ENCODE data around the gene CLDN3.

CLDN3 gene

DNA sequence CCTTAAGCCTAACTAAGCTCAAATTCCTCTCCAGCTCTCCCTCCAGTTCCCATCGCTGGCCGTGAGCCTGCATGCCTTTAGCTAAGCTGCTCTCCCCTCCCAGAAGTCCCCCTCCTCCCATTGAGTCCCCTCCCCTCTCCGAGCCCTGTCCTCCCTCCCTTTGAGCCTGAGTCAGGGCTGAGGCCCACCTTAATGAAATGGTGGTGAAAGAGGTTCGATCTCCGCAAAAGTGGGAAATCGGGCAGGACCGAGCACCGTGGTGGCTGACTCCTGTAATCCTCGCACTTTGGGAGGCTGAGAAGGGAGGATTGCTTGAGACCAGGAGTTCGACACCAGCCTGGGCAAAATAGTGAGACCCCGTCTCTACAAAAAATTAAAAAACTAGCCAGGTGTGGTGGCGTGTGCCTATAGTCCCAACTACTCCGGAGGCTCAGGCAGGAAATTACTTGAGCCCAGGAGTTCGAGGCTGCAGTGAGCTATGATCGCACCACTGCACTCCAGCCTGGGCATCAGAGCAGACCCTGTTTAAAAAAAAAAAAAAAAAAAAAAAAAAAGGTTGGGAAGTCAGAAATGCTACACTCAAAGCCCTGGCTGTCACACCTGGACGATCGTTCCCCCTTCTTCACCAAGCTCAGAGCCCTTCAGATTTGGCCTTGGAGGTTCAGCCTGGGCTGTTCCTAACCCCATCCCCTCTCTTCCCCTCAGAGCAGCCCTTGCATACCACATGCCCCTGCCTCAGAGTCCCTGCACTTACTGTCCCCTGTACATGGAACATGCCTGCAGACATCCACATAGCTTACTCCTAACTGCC, 995 bp upstream of the CLDN3 start:
- DNase-seq = no peak

DNA sequence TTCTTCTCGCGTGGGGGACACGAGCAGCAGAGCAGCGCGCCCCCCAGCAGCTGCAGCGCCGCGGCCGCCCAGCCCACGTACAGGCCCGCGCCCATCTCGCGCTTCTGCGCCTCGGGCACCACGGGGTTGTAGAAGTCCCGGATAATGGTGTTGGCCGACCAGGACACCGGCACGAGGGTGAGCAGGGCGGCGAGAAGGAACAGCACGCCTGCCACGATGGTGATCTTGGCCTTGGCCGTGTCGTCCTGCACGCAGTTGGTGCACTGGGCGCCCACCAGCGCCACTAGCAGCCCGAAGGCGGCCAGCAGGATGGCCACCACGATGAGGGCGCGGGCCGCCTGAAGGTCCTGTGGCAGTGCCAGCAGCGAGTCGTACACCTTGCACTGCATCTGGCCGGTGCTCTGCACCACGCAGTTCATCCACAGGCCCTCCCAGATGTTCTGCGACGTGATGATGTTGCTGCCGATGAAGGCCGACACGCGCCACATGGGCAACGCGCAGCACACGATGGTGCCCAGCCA, 529 bp downstream of the CLDN3 start:
- no peak for DNase-seq

DNA sequence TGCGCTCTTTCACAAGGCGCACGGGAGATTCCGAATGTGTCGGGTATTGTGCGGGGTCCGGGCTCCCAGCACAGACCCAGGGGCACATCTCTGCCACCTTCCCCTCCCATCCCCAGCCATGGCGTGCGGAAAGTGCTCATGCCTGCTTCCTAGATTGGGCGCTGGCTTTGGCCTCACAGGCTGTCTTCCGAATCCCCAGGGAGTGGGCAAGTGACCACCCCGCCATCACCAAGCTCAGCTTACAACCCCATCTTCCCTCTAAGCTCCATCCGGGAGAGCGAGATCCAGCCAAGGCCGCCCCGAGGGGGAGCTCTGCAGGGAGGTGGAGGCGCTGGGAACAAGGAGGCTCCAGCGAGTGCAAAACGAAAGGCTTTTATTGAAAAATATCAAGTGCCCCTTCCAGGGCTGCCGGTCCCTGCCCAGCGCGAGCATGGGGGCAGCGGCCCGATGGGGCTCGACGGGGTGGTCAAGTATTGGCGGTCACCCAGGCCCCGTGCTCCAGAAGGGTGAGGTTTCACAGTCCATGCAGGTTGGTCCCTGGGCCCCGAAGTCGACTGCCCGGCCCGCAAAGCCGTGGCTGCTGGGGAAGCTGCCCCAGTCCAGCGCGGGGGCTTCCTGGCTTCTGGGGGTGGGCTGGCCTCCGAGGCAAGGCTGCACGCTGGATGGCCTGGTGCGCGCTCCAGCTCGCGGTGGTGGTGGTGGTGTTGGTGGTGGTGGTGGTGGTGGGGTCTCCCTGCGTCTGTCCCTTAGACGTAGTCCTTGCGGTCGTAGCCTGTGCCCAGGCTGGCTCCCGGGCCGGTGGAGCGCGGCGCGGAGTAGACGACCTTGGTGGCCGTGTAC, 1.2 kb downstream of the CLDN3 start:
- DNase-seq = no peak

DNA sequence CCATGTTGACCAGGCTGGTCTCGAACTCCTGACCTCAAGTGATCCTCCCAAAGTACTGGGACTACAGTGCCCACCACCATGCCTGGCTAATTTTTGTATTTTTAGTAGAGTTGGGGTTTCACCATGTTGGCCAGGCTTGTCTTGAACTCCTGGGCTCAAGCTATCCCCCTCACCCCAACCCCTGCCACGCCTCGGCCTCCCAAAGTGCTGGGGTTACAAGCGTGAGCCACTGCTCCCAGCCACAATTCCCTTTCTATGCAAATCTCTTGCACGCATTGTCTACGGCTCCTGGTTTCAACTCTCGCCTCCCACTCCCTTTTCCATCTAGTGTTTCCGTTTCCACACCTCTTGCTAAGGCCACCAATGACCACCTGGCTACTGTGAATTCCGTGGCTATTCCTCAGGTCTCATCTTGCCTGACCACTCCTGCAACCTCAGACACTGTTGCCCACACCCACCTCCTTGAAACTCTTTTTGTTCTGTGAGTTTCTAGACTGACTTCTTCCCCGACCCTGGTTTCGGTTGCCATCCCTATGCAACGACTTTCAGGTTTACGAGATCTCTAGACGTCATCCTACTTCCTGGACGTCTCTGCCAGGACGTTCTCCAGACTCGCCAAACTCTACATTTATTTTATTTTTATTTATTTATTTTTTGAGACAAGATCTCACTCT, 3.4 kb downstream of the CLDN3 start:
- DNase-seq = no peak

DNA sequence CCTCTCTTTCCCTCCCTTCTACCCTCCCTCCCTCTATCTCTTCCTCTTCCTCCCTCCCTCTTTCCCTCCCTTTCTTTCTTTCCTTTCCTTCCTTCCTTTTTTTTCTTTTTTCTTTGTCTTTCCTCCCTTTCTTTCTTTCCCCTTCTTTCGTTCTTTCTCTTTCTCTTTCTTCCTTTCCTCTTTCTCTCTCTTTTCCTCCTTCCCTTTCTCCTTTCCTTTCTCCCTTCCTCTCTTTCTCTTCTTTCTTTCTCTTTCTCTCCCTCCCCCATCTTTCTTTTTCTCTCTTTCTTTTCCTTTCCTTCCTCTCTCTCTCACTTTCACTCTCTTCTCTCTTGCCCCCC, 7.4 kb downstream of the CLDN3 start:
- no peak for DNase-seq

DNA sequence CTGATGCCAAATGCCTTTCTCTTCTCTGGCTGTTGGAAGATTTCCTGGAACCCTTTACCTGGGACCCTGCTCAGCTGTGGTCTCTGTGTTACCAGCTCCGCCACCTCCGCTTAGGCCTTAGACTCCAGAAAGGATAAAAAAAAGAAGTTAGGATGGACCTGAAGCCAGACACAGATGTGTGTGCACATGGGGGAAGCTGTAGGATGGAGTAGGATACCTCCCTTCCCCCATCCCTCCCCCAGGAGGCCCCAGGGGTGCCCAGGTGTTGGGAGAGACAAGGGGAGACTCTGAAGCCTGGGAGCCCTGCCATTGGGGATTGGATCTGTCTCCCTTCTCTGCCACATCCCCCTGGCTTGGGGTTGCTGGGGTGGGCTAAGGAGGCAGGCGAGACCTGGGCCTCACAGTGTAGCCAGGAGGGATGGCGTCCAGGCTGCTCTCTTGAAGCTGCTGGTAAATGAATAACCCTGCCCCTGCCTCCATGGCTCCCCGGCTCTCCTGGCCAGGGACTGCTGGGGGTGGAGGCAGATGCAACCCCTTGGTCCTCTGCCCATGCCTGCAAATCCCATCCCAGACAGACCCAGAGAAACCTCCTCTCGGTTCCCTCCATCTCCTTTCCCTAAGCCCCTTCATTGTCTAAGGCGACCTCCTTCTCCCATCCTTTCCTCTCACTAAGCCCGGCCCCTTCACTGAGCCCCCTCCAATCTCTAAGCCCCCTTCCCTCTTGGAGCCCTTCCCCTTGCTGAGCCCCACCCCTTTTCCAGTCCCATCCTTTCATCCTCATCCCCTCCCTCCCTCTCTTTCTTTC, 8.0 kb downstream of the CLDN3 start:
- DNase-seq = no peak

DNA sequence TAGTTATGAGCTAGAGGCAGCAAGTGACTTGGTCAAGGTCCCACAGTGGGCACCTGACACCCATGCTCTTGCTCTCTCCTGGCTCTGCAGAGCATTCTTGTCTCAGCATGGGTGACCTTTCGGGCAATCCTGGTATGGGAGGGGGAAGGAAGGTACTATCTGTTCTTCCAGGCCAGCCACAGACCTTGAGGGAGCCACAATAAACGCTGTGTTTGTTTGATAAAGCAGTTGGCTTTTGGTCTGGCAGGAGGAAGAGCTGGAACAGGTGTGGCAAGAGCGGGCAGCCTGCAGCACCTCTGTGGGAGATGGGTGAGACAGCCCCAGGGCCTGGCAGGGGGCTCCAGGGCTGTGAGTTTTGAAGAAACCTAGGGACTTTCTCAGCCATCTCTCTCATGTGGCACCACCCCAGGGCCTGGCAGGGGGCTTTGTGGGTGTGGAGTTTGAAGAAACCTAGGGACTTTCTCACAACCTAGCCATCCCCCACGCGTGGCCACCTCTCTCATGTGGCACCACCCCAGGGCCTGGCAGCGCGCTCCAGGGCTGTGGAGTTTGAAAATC, 11.4 kb downstream of the CLDN3 start:
- DNase-seq = no peak

DNA sequence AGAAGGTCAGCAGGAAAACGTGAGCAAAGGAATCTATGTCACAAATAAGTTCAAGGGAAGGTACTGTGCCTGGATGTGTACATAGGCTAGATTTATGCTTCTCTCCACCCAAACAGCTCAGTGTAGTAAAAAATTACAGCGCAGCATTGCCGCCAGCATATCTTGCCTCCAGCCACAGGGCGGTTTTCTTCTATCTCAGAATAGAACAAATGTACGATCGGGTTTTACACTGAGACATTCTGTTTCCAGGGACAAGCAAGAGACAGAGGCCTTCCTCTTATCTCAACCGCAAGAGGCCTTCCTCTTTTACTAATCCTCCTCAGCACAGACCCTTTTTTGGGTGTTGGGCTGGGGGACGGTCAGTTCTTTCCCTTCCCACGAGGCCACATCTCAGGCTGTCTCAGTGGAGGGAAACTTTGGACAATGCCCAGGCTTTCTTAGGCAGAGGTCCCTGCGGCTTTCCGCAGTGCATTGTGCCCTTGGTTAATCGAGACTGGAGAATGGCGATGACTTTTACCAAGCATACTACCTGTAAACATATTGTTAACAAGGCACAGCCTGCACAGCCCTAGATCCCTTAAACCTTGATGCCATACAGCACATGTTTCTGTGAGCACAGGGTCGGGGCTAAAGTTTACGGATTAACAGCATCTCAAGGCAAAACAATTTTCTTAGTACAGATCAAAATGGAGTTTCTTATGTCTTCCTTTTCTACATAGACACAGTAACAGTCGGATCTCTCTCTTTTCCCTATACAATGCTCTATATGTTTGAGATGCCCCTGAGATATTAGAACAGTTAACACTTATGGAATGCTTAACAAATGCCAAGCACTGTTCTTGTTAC, 19.9 kb downstream of the CLDN3 start:
- DNase-seq = no peak

DNA sequence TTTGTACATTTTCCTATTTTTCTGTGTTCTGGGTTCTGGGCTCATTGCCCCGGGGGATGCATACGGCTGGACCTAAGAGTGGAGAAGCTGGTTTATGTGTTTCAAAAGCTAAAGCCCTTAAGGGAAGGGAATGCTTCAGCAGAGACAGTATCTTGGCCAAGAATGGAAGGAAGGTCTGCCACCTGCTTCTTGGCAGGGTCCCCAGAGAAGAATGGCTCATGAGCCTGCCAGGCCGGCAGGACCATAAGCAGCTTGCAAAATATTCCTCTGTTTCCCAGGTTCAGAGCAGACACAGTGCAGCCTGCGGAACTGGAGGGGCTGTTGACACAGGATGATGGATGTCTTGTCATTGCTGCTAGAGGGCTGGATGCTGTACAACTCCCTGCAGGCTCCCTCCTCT, 23.7 kb downstream of the CLDN3 start:
- no peak for DNase-seq

DNA sequence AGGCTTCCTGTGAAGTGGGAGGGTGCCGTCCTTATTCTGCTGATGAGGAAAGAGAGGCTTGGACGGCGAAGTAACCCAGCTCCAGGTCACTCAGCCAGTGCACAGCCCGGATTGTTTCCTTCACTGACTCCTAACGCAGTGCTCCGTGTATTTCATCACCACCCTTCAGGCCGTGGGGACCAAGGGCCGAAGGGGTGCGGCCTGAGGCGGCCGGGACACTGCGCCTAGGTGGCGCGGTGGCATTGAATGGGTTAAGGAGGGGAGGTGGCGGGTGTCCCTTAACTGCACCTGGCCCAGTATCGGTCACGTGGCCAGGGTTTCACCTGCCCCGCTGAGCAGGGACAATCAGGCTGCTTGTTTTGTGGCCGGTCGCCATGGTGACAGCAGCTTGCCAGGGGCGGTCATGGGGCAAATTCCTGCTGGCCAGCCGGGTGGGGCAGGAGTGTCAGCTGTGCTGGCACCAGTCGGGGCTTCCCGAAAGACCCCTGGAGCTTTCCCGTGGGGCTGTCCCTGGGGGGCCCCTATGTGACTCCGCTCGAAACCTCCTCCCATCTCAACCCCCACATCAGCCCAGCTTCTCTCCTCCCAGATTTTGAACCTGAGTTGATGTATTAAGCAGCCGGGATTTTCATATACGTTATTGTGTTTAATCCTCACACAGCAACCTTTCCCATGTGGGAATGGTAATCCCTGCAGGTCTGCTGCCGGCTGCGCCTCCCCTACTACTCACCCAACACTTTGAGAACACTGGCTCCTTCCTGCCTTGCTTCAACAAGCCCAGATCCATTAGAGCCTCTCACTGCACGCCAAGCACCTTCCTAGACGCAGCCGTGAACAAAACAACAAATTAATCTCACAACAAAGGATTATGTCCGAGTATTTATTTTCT, 27.1 kb downstream of the CLDN3 start:
- no peak for DNase-seq

DNA sequence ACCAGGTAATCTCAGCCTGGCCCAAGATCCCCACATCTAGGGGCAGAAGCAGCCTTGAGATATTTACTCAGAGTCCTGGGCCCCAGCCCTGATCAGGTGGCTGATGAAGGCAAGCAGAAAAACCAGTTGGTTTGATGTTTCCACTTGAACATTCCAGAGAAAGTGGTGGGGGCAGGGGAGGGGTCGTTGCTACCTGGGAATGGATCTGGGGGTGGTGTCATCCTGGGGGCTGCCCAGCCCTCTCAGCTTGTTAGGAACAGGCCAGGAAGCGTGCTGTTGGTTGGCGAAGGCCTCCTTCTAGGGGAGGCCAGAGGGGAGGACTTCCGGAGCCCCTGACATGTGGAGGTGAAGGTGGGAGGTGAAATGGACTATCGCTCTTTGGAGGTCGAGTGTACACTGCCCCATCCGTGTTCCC, 27.7 kb downstream of the CLDN3 start:
- DNase-seq = no peak

DNA sequence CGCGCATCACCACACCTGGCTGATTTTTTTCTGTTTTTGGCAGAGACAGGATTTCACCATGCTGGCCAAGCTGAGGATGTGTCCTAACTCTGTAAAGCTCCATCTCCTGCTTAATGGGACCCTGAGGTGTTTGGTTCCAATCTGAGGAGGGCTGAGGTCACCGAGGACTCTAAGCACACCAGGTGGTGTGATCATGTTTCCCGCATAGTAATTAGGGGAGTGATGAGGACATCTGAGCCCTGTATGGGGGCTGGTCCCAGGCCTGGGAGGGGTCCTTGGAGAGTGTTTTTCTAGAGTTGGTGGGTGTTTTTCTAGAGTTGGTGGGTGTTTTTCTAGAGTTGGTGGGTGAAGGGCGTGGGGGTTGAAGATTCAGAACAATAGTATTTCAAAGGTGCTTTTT, 28.5 kb downstream of the CLDN3 start:
- no peak for DNase-seq

DNA sequence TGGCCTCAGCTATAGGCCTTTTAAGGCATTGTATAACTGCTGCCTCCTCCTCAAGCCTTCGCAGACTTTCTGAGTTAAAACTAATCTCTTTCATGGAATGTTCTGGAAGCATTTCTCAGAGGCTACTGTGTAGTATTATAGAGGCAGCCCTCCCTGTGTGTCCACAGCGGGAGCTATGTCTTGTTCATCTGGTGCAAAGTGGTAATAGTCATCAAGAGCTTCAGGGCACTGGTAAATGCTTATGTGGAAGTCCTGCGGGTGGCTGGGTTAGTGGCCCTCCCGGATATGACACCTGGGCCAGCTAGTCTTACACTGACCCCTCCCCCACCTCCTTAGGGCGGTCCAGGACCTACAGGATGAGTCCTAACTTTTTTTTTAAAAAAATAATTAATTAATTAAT, 29.3 kb downstream of the CLDN3 start:
- DNase-seq = no peak

DNA sequence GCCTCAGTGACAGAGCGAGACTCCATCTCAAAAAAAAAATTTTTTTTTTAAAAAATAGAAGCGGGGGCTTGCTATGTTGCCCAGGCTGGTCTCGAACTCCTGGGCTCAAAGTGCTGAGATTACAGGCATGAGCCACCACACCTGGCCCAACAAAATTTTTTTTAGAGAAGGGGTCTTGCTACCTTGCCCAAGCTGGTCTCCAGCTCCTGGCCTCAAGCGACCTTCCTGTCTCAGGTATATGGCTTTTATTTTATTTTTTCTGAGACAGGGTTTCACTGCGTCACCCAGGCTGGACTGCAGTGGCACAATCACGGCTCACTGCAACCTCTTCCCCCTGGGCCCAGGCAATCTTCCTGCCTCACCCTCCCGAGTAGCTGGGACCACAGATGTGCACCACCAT, 29.9 kb downstream of the CLDN3 start:
- DNase-seq = no peak

DNA sequence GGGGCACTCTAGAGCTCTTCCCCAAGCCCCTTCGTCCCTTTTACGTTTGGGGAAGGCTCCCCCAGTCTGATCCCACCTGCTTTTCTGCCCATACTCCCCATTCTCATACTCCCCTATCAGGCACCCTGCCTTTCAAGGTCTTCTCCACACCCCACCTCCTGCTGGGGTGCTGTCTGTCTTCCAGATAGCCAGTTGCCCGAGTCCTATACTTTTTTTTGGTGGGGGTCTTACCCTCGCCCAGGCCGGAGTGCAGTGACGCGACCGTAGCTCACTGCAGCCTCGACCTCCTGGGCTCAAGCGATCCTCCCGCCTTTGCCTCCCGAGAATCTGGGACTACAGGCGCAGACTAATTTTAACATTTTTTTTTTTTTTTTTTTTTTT, 30.7 kb downstream of the CLDN3 start:
- no peak for DNase-seq

DNA sequence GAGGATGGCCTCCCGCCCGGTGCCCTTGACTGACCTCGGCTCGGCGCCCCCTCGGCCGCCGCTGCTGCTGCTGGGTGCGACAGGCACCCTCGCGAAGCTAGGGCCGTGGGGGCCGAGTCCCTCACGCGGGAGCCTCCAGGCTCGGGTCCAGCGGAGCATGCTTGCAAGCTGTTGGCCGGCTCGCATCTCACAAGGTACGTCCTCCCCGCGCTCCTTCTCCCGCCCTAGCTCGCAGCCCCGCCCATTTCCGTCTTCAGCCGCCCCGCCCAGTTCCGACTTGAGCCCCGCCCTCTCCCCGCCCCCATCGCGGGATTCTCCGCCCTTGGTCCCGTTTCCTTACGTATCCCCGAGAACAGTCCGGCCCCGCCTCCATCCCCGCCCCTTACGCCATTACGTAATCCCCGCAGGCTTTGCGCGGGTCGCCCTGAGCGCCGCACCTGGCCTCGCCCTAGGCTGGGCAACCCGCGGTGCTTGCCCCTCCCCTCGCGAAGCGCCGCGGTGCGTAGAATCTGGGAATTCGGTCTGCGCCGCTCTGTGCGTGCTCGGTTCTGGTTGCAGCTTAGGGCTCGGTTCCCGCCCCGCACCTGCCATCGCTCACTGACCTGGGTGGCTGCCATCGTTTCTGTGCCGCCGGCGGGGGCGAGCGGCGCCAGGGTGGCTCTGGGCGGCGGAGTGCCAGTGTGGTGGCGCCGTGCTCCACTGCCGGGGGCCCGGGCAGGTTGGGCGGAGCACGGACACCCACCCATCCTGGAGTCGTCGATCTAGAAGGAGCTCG, 31.3 kb downstream of the CLDN3 start, which contains the start of gene ABHD11:
ABHD11 (minus strand) TSS at position 191 of the 775 bp plus-strand sequence; CDS start at position 159, 32 bp downstream.
- DNase-seq = peak; percentile 39

DNA sequence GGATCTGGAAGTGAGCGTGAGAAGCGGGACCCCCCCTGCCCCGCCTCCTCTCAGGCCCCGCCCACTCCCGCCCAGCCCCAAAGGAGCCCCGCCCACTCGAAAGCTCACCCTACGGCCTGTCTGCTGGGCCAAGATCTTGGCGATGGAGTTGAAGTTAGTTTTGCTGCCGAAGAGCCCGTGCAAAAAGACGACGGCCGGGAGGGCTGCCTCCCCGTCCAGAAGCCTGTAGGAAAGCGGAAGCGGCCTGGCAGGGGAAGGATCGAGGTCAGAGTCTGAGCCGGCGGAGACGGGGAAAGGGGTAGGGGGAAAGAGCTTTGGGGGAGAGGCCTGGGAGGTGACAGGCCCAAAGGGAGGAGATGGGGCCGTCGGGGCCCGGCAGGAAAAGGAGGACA, 31.9 kb downstream of the CLDN3 start:
- no peak for DNase-seq

DNA sequence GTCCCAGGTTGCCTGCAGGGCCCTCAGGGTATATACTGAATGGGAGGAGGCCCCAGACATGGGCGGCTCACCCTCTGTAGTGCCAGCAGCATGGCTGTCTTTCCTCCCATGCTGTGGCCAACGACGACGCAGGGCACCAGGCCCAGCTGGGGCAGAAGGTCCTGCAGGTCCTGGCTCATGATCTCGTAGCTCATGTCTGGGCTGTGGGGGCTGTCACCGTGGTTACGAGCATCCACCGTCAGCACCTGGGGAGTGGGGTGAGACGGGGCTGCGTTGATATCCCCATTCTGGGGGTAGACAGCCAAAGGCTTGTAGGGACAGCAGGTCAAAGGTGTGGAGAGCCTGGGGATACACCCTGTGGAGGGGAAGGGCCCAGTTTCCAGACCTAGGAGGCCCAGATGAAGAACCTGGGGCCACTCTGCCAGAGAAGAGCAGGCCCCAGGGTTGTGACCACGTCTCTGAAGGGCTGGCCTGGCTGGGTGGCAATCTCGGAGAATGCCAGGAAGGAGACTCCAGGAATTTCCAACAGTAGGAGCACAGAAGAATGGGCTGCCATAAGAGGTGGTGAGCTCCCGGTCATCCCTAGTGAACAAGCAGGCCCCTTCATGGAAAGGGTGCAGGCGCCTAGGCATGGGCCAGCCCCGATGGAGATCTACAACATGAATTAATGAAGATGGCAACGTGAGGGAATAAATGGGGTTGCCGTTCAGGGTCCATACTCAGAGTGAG, 32.4 kb downstream of the CLDN3 start:
- no peak for DNase-seq

DNA sequence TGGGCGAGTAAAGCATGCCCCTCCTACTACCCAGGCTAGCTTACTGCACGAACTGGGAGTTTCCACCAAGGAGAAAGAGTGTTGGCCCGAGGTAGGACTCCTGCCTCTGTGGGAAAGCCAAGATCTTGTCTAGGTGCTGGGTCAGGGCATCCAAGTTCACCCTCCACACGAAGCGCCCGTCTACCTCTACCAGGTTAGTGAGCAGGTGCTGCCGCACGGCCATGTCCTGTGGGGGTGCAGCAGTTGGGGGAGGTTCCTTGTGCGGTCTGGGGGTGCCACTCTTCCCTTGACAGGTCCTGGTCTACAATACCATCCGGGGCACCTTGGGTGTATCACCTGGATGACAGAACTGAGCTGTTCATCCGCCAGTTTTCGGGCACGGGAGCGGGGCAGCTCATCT, 33.2 kb downstream of the CLDN3 start:
- DNase-seq = no peak
